Breast epithelium (tissue), 3 donors: ENCODE results near the gene NEDD4.

Source experiments
- POLR2A ChIP-seq: fragments of 450-650 bp; IDR thresholded peaks from one replicate; pipeline ENCODE4 v1.6.1; 2016; ENCODE audit warnings: antibody characterized with exemption, mild to moderate bottlenecking, moderate library complexity
- POLR2AphosphoS5 ChIP-seq, 3 donors: sonication (generic); formaldehyde crosslinking; IDR thresholded peaks; one replicate each; pipeline ENCODE4 v1.6.1; 2017; ENCODE audit warnings: antibody characterized with exemption in 3 of 3
- TF ChIP-seq, protein P1 (sequence below), 3 donors: fragments of 450-650 bp; IDR thresholded peaks; one replicate each; pipeline ENCODE4 v1.5.1; 2016 to 2017; ENCODE audit warnings: antibody characterized with exemption in 3 of 3, mild to moderate bottlenecking in 3 of 3, moderate library complexity in 3 of 3

- TF ChIP-seq, protein P1, sequence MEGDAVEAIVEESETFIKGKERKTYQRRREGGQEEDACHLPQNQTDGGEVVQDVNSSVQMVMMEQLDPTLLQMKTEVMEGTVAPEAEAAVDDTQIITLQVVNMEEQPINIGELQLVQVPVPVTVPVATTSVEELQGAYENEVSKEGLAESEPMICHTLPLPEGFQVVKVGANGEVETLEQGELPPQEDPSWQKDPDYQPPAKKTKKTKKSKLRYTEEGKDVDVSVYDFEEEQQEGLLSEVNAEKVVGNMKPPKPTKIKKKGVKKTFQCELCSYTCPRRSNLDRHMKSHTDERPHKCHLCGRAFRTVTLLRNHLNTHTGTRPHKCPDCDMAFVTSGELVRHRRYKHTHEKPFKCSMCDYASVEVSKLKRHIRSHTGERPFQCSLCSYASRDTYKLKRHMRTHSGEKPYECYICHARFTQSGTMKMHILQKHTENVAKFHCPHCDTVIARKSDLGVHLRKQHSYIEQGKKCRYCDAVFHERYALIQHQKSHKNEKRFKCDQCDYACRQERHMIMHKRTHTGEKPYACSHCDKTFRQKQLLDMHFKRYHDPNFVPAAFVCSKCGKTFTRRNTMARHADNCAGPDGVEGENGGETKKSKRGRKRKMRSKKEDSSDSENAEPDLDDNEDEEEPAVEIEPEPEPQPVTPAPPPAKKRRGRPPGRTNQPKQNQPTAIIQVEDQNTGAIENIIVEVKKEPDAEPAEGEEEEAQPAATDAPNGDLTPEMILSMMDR (IDR thresholded peaks at IDR 0.05): no peak
- no peak for TF ChIP-seq POLR2AphosphoS5 (IDR thresholded peaks at IDR 0.05)
- no peak for TF ChIP-seq POLR2A
Measured at GRCh38 chr15:55899537-55899936, 93.9 kb downstream of the NEDD4 start.
